K562 (cell line): ENCODE data around the gene LHCGR. TPM values are rescaled to one million over a fixed set of nuclear protein-coding genes. Genes with fewer than 3 reads are reported as not detected.

ENCODE experiments used
- ATAC-seq: fragments of 200-7000 bp; cut with Tn5 transposase; 3 replicates; pipeline ENCODE4 v1.9.1; 2020; ENCODE audit warnings: moderate library complexity
- BruUV-seq: library from RNA; stranded (reverse); fragments of 400-500 nt; replicated peaks from 2 replicates; lab custom pipeline; 2021; lab: Mats Ljungman, UMichigan
- CTCF ChIA-PET: fragments of 300-600 bp; formaldehyde crosslinking; extraction: SDS; loops from one replicate; lab custom pipeline; 2021; ENCODE audit warnings: low intra/inter-chr PET ratio; lab: Yijun Ruan, JAX
- POLR2A ChIA-PET: fragments of 300-600, 350-650 bp; sonication (Branson Sonifier 250); formaldehyde crosslinking; extraction: SDS; loops from one replicate; lab custom pipeline; 2021; ENCODE audit warnings: antibody characterized with exemption, inconsistent platforms; lab: Yijun Ruan, JAX
- DNase-seq, 4 experiments: peaks; one replicate each; pipeline versions ENCODE4 v3.0.0 to v3.0.0-alpha.2; 2011 to 2018; ENCODE audit warnings: low spot score in 3 of 4, mixed read lengths in 3 of 4; ENCODE audit errors: extremely low read depth in 1 of 4
- FAIRE-seq: peaks from 2 replicates; lab custom pipeline; 2011; peaks lifted over from hg19 to GRCh38; lab: Jason Lieb, UNC
- H2AFZ ChIP-seq: 2 replicates; pipeline ENCODE4 v1.6.0; 2011; ENCODE audit warnings: low read depth, low read length, control low read depth, inconsistent platforms
- H3K27ac ChIP-seq: fragments of 200-600 bp; 3 replicates; pipeline ENCODE4 v1.8.0; 2011; ENCODE audit warnings: low read depth, mild to moderate bottlenecking, control low read depth, inconsistent platforms, low read length, moderate library complexity, mixed read lengths; ENCODE audit errors: extremely low read depth
- H3K27me3 ChIP-seq, 2 experiments: fragments of 300-600 bp in 1 of 2; 2 replicates in 1 of 2; 3 replicates in 1 of 2; pipeline versions ENCODE4 v1.6.0 to v1.8.0; 2011; ENCODE audit warnings: inconsistent platforms in 2 of 2, low read length in 2 of 2, mild to moderate bottlenecking in 1 of 2, mixed read lengths in 1 of 2, moderate library complexity in 1 of 2; ENCODE audit not compliant: control insufficient read depth in 2 of 2, insufficient read depth in 2 of 2
- H3K36me3 ChIP-seq: fragments of 300-600 bp; 3 replicates; pipeline ENCODE4 v1.8.0; 2011; ENCODE audit warnings: mild to moderate bottlenecking, low read length, inconsistent platforms; ENCODE audit not compliant: control insufficient read depth, insufficient read depth
- H3K4me1 ChIP-seq, 2 experiments: fragments of 200-600 bp in 1 of 2; replicated peaks in 1 of 2; 2 replicates in 1 of 2; 3 replicates in 1 of 2; pipeline versions ENCODE4 v1.5.1 to v1.8.0; 2011; ENCODE audit warnings: inconsistent platforms in 2 of 2, low read length in 2 of 2, mild to moderate bottlenecking in 1 of 2, mixed read lengths in 1 of 2, moderate library complexity in 1 of 2; ENCODE audit not compliant: control insufficient read depth in 2 of 2, insufficient read depth in 2 of 2
- H3K4me2 ChIP-seq: 2 replicates; pipeline ENCODE4 v1.6.1; 2011; ENCODE audit warnings: low read length, control low read depth, inconsistent platforms, mixed read lengths; ENCODE audit not compliant: insufficient read depth
- H3K4me3 ChIP-seq: fragments of 200-600 bp; sonication (generic), shearing (Covaris generic); 2 replicates; pipeline ENCODE4 v1.5.1; 2016; ENCODE audit warnings: control low read depth, inconsistent platforms
- H3K79me2 ChIP-seq: fragments of 200-600 bp; 3 replicates; pipeline ENCODE4 v1.8.0; 2011; ENCODE audit warnings: low read length, inconsistent platforms; ENCODE audit not compliant: control insufficient read depth, insufficient read depth
- H3K9ac ChIP-seq, 2 experiments: 2 replicates each; pipeline versions ENCODE4 v1.6.0 to v1.6.1; 2011; ENCODE audit warnings: low read depth in 2 of 2, low read length in 2 of 2, control low read depth in 1 of 2, inconsistent platforms in 1 of 2, mild to moderate bottlenecking in 1 of 2, mixed read lengths in 1 of 2; ENCODE audit not compliant: insufficient read depth in 1 of 2
- H3K9me1 ChIP-seq: one replicate; pipeline ENCODE4 v1.6.0; 2011; ENCODE audit warnings: inconsistent platforms, mild to moderate bottlenecking, low read length, moderate library complexity; ENCODE audit not compliant: control insufficient read depth, insufficient read depth
- H3K9me3 ChIP-seq: replicated peaks from 2 replicates; pipeline ENCODE4 v1.5.1; 2011; ENCODE audit warnings: low read depth, low read length, inconsistent platforms; ENCODE audit not compliant: control insufficient read depth, insufficient read depth
- H4K20me1 ChIP-seq: replicated peaks from 2 replicates; pipeline ENCODE4 v1.6.1; 2011; ENCODE audit warnings: low read length, inconsistent platforms, mixed read lengths; ENCODE audit not compliant: control insufficient read depth, insufficient read depth
- AFF4 ChIP-seq: sonication (generic); formaldehyde crosslinking; IDR thresholded peaks from 2 replicates; pipeline ENCODE4 v1.8.0; 2023; ENCODE audit warnings: mild to moderate bottlenecking, missing genetic modification reagents
- DPF2 ChIP-seq: fragments of 450-650 bp; IDR thresholded peaks from 2 replicates; pipeline ENCODE4 v1.6.1; 2016
- FUS ChIP-seq: fragments of 200-400 bp; formaldehyde crosslinking; optimal IDR thresholded peaks from 2 replicates; pipeline ENCODE3; 2017; ENCODE audit warnings: low read depth, low read length
- JUND ChIP-seq, 2 experiments: IDR thresholded peaks; 2 replicates in 1 of 2; 3 replicates in 1 of 2; pipeline ENCODE4 v1.6.1; 2011; ENCODE audit warnings: borderline replicate concordance in 2 of 2, low read depth in 2 of 2, low read length in 2 of 2, improper control_type of control experiment in 1 of 2, missing biosample characterization in 1 of 2, missing genetic modification characterization in 1 of 2, missing genetic modification reagents in 1 of 2
- KAT7 ChIP-seq: sonication (generic); formaldehyde crosslinking; IDR thresholded peaks from 2 replicates; pipeline ENCODE4 v1.8.0; 2022; ENCODE audit warnings: missing genetic modification reagents, mild to moderate bottlenecking, borderline replicate concordance
- MAFK ChIP-seq: IDR thresholded peaks from 2 replicates; pipeline ENCODE4 v1.6.1; 2011; ENCODE audit warnings: low read length, improper control_type of control experiment
- MYNN ChIP-seq, 2 experiments: sonication (generic); formaldehyde crosslinking in 1 of 2; IDR thresholded peaks; 2 replicates each; pipeline versions ENCODE4 v1.5.0 to v1.6.1; 2016 to 2020; ENCODE audit warnings: antibody characterized with exemption in 1 of 2, missing genetic modification reagents in 1 of 2
- PKNOX1 ChIP-seq: fragments of 450-650 bp; IDR thresholded peaks from 2 replicates; pipeline ENCODE4 v1.6.1; 2016
- ZBTB17 ChIP-seq: fragments of 450-650 bp; formaldehyde crosslinking; IDR thresholded peaks from 2 replicates; pipeline ENCODE4 v1.4.0; 2020; ENCODE audit warnings: mild to moderate bottlenecking
- ZNF274 ChIP-seq: IDR thresholded peaks from 2 replicates; pipeline ENCODE4 v1.6.1; 2011; ENCODE audit warnings: low read depth, mild to moderate bottlenecking, low read length, moderate library complexity, borderline replicate concordance
- ZNF282 ChIP-seq: sonication (generic); formaldehyde crosslinking; IDR thresholded peaks from 2 replicates; pipeline ENCODE4 v1.8.1; 2023; ENCODE audit warnings: missing genetic modification reagents
- ZNF354B ChIP-seq: fragments of 250-450 bp; sonication (Bioruptor Pico); IDR thresholded peaks from 2 replicates; pipeline ENCODE4 v1.4.0; 2020
- ZNF507 ChIP-seq: conservative IDR thresholded peaks from 2 replicates; pipeline ENCODE4 v1.6.1; 2017; ENCODE audit warnings: missing genetic modification characterization, missing compliant biosample characterization
- WGBS: fragments of 100-300 bp; shearing (Covaris generic); methylation state at CpG from one replicate; pipeline ENCODE4 v1.1.6; 2016; ENCODE audit warnings: low coverage, mixed read lengths; ENCODE audit not compliant: insufficient coverage; ENCODE audit errors: missing lambda C conversion rate; 5-methylcytosine and 5-hydroxymethylcytosine counted together
- in situ Hi-C: fragments of 300-500 bp; cut with MboI; formaldehyde crosslinking; loops from 4 replicates; pipeline ENCODE4 v1.15.0; 2018; ENCODE audit warnings: inconsistent platforms, mixed read lengths
- intact Hi-C: fragments of 100-400 bp; cut with micrococcal nuclease; formaldehyde crosslinking; loops from 2 replicates; pipeline ENCODE4 v1.14.2; 2022
- polyA plus RNA-seq, 8 experiments: library from polyadenylated mRNA; depleted of rRNA in 4 of 8; stranded (reverse) in 5 of 8; unstranded in 3 of 8; fragments of >200 nt; fragmentation: Nextera tagmentation in 2 of 8; fragmentation: Illumina TruSeq in 1 of 8; extraction: Ambion mirVana in 2 of 8; extraction: Trizol in 1 of 8; gene quantifications; 2 replicates each; pipeline versions ENCODE4 v1.2.1 to v1.2.3, GENCODE V29; 2011 to 2014; ENCODE audit warnings: inconsistent platforms in 1 of 8, missing spikeins in 1 of 8
- total RNA-seq, 7 experiments: library from RNA; depleted of rRNA in 6 of 7; stranded (reverse); fragments of >200 nt in 6 of 7; fragmentation: Illumina TruSeq in 2 of 7; extraction: Trizol in 2 of 7; gene quantifications; 2 replicates each; pipeline versions ENCODE4 v1.2.1 to v1.2.3, GENCODE V29; 2011 to 2021; ENCODE audit warnings: low replicate concordance in 1 of 7
- TF ChIP-seq, protein P1 (sequence below): fragments of 250-450 bp; sonication (Bioruptor Pico); IDR thresholded peaks from 2 replicates; pipeline ENCODE4 v1.8.0; 2021; ENCODE audit warnings: mild to moderate bottlenecking, moderate library complexity
- TF ChIP-seq, protein P2 (sequence below), 2 experiments: IDR thresholded peaks; 2 replicates each; pipeline ENCODE4 v1.6.1; 2012; ENCODE audit warnings: improper control_type of control experiment in 2 of 2, low read depth in 2 of 2, low read length in 2 of 2, borderline replicate concordance in 1 of 2

Gene LHCGR
- total and polyA plus RNA-seq, 9 of the 15 experiments (the other 6 are each of a cell fraction or from before 2014, with no cell fraction given), result not detected

DNA sequence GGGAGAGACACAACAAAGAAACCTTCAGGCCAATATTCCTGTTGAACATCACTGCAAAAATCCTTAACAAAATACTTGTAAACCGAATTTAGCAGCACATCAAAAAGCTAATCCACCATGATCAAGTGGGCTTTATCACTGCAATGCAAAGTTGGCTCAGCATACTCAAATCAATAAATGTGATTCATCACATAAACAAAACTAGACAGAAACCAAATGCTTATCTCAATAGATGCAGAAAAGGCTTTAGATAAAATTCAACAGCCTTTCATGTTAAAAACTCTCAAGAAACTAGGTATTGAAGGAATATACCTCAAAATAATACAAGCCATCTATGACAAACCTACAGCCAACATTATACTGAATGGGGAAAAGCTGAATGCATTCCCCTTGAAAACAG is 117.3 kb downstream of the LHCGR start:
- no peak overlapping the region for H3K4me2 ChIP-seq
- no peak overlapping the region for H3K4me3 ChIP-seq
- no peak overlapping the region for H2AFZ ChIP-seq
- ATAC-seq (no peak), FAIRE-seq (no peak), DNase-seq (no peak)
- peaks cover 0 to 2% of the 10 kb centered on the region in 2 experiments; a peak in 2 of 5 replicates for H3K4me1 ChIP-seq
- H3K9me1 ChIP-seq, result no peaks in the 10 kb centered on the region
- H3K36me3 ChIP-seq, result no peaks in the 10 kb centered on the region
- no TSS peak for BruUV-seq
- WGBS, result 9% methylated on average over 1 of the region's 1 CpG
- CTCF ChIA-PET, result no interaction called here
- peaks cover 0 to 8% of the 10 kb centered on the region in 2 experiments; a peak in 1 of 5 replicates for H3K27me3 ChIP-seq
- no peak overlapping the region for H3K27ac ChIP-seq
- intact Hi-C loops (no loop called here), in situ Hi-C loops (no loop called here)
- no peak overlapping the region for H3K9ac ChIP-seq
- POLR2A ChIA-PET, result no interaction called here
- H3K79me2 ChIP-seq, result no peaks in the 10 kb centered on the region
- H3K9me3 ChIP-seq, result no peaks in the 10 kb centered on the region
- H4K20me1 ChIP-seq, result no peaks in the 10 kb centered on the region
- TF ChIP-seq MAFK, result no peak
- TF ChIP-seq ZNF354B (CRISPR knock-in tag), result no peak
- no peak for TF ChIP-seq ZBTB17
- TF ChIP-seq ZNF282 (CRISPR knock-in tag), result no peak
- TF ChIP-seq FUS, result no peak
- TF ChIP-seq, protein P1, sequence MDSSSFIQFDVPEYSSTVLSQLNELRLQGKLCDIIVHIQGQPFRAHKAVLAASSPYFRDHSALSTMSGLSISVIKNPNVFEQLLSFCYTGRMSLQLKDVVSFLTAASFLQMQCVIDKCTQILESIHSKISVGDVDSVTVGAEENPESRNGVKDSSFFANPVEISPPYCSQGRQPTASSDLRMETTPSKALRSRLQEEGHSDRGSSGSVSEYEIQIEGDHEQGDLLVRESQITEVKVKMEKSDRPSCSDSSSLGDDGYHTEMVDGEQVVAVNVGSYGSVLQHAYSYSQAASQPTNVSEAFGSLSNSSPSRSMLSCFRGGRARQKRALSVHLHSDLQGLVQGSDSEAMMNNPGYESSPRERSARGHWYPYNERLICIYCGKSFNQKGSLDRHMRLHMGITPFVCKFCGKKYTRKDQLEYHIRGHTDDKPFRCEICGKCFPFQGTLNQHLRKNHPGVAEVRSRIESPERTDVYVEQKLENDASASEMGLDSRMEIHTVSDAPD (CRISPR knock-in tag), result no peak
- TF ChIP-seq MYNN (IDR thresholded peaks at IDR 0.05), result no peak
- no peak for TF ChIP-seq MYNN (CRISPR knock-in tag; IDR thresholded peaks at IDR 0.05)
- no peak for TF ChIP-seq JUND (IDR thresholded peaks at IDR 0.05; ENCODE audit: borderline replicate concordance, low read depth, low read length)
- TF ChIP-seq JUND (tag; IDR thresholded peaks at IDR 0.05; ENCODE audit: borderline replicate concordance, low read depth, low read length), result no peak
- TF ChIP-seq DPF2, result no peak
- no peak for TF ChIP-seq KAT7 (CRISPR knock-in tag)
- no peak for TF ChIP-seq AFF4 (CRISPR knock-in tag)
- TF ChIP-seq, protein P2, sequence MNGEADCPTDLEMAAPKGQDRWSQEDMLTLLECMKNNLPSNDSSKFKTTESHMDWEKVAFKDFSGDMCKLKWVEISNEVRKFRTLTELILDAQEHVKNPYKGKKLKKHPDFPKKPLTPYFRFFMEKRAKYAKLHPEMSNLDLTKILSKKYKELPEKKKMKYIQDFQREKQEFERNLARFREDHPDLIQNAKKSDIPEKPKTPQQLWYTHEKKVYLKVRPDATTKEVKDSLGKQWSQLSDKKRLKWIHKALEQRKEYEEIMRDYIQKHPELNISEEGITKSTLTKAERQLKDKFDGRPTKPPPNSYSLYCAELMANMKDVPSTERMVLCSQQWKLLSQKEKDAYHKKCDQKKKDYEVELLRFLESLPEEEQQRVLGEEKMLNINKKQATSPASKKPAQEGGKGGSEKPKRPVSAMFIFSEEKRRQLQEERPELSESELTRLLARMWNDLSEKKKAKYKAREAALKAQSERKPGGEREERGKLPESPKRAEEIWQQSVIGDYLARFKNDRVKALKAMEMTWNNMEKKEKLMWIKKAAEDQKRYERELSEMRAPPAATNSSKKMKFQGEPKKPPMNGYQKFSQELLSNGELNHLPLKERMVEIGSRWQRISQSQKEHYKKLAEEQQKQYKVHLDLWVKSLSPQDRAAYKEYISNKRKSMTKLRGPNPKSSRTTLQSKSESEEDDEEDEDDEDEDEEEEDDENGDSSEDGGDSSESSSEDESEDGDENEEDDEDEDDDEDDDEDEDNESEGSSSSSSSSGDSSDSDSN (IDR thresholded peaks at IDR 0.05; ENCODE audit: borderline replicate concordance in 1 of 2, low read depth in 2 of 2, low read length in 2 of 2), result no peak
- no peak for TF ChIP-seq ZNF274
- TF ChIP-seq PKNOX1, result no peak
- TF ChIP-seq ZNF507, result no peak
